Vagina (tissue), 2 donors: ENCODE measurements around the gene PNPLA1.

Experiments
- CTCF ChIP-seq, 3 experiments: fragments of 450-650 bp in 2 of 3; fragments of 200-600 bp in 1 of 3; sonication (generic) in 1 of 3; IDR thresholded peaks; one replicate each; pipeline ENCODE4 v1.5.1; 2017 to 2019; ENCODE audit warnings: antibody characterized with exemption in 3 of 3, mild to moderate bottlenecking in 2 of 3, moderate library complexity in 2 of 3
- POLR2AphosphoS5 ChIP-seq, 2 donors: sonication (generic); formaldehyde crosslinking; IDR thresholded peaks; one replicate each; pipeline ENCODE4 v1.9.0; 2017; ENCODE audit warnings: antibody characterized with exemption in 2 of 2, mild to moderate bottlenecking in 2 of 2, low read depth in 1 of 2; ENCODE audit not compliant: insufficient read depth in 1 of 2

- TF ChIP-seq POLR2AphosphoS5 (IDR thresholded peaks at IDR 0.05; ENCODE audit: insufficient read depth in 1 of 2, low read depth in 1 of 2) (no peak), CTCF (IDR thresholded peaks at IDR 0.05) (no peak)
These were observed 52.7 kb downstream of the PNPLA1 start for GRCh38 chr6:36322591-36322990.
